ENCODE measurements around the gene FIG4. TPM values are rescaled to one million over a fixed set of nuclear protein-coding genes. Genes with fewer than 3 reads are reported as not detected.
A peak's percentile ranks its signal among the peaks of the same experiment; 100 is the strongest.

FIG4 gene
- total RNA-seq, 6 experiments from 2014 or later: 4.0 to 7.7 (median 6.4) TPM

DNA sequence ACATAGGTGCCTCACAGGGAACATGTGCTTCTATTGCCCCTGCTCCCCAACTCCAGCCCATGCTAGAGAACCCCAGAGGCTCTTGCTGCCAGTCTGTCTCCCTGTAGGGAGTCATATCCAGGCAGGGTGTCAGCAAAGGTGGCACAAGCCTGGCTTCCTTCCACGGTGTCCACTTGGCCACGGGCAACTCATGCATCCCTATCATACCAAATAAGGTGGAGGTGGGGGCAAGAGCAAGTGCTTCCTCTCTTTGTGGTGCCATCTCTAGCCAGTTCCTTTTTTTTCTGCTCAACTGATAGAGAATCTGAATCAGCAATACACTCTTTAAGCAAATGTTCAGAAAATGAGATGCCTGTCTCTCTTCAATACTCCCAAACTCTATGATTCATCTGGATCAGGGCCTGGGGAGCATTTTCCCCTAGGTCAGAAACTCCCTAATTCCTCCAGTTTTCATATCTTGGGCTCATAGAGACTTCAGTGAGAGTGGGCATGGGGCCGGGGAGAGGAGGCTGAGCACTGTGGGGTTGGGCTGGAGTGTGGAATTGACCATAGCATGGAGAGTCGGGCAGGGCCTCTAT, 182.0 kb downstream of the FIG4 start:
- no peaks in the 10 kb centered on the region for H3K36me3 ChIP-seq
- TF ChIP-seq CTCF (IDR thresholded peaks at IDR 0.05) (no peak), POLR2A (IDR thresholded peaks at IDR 0.05) (no peak)
- DNase-seq (no peak), ATAC-seq (peak in 3 of 4 donors; percentile 33 to 38 (median 36))
- H3K9me3 ChIP-seq: no peaks in the 10 kb centered on the region
- no peaks in the 10 kb centered on the region for H3K4me1 ChIP-seq
- no peaks in the 10 kb centered on the region for H3K27me3 ChIP-seq
- no peak overlapping the region for H3K27ac ChIP-seq
- WGBS (ENCODE audit: insufficient coverage, low coverage, low lambda C conversion rate, missing lambda C conversion rate): 71% methylated on average over 3 of the region's 4 CpGs
- intact Hi-C loops (cut with DNase I): no loop called here
- H3K4me3 ChIP-seq: no peak overlapping the region

DNA sequence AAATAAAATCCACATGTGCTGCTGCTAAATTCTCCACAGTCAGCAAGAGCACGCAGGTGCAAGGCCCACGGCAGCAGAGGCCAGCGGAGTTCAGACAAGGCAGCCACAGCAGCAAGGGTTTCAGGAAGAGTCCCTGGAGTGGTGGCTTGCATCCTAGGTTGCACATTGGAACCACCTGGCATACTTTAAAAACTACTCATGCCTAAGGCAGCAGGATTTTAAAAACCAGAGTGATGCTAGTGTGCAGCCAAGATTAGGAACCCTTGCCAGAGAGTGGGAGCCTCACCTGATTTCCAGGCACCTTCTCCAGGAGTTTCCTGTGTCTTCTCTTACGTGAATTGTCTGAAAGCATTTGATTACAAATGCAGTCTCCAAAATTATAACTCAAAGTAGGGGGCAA, 183.0 kb downstream of the FIG4 start:
- Histone ChIP-seq H3K9me3 (no peaks in the 10 kb centered on the region), H3K27ac (no peak overlapping the region), H3K36me3 (no peaks in the 10 kb centered on the region), H3K4me3 (no peak overlapping the region), H3K4me1 (no peaks in the 10 kb centered on the region), H3K27me3 (no peaks in the 10 kb centered on the region)
- no peak for ATAC-seq
- TF ChIP-seq POLR2A (IDR thresholded peaks at IDR 0.05) (no peak), CTCF (IDR thresholded peaks at IDR 0.05) (no peak)
- no peak for DNase-seq
- 76% methylated on average over 4 of the region's 4 CpGs for WGBS (ENCODE audit: insufficient coverage, low coverage, low lambda C conversion rate, missing lambda C conversion rate)
- intact Hi-C loops (cut with DNase I): no loop called here

- WGBS (ENCODE audit: insufficient coverage, low coverage, low lambda C conversion rate, missing lambda C conversion rate): 83% methylated on average over 4 of the region's 4 CpGs
- ATAC-seq: no peak
- no peaks in the 10 kb centered on the region for H3K4me1 ChIP-seq
Measured at GRCh38 chr6:109874621-109875020, 183.5 kb downstream of the FIG4 start.

More at GRCh38 chr6:109874621-109875020, 183.5 kb downstream of the FIG4 start:
- no peak overlapping the region for H3K27ac ChIP-seq
- DNase-seq: no peak
- no peak overlapping the region for H3K4me3 ChIP-seq
- TF ChIP-seq CTCF (IDR thresholded peaks at IDR 0.05) (no peak), POLR2A (IDR thresholded peaks at IDR 0.05) (no peak)
- H3K36me3 ChIP-seq: no peaks in the 10 kb centered on the region
- no peaks in the 10 kb centered on the region for H3K27me3 ChIP-seq
- intact Hi-C loops (cut with DNase I): no loop called here
- H3K9me3 ChIP-seq: no peaks in the 10 kb centered on the region

Other genes with a start within 250 kb of the FIG4 start
- gene MICAL1, start 235.5 kb upstream of the FIG4 start, total RNA-seq: 10 to 100 TPM in 2 of 6 experiments, 1 to 10 TPM in 4; 1.4 to 11.7 (median 5.2) TPM
- gene ZBTB24, start 208.1 kb upstream of the FIG4 start, total RNA-seq: 1 to 10 TPM; 2.4 to 3.6 (median 2.7) TPM
- gene AK9, start 94 bp upstream of the FIG4 start, total RNA-seq: 1 to 10 TPM; 1.5 to 3.9 (median 2.5) TPM

Measured in right lobe of liver (tissue), 6 donors.